Colonic mucosa (tissue), 4 donors: ENCODE data around the gene RCVRN. TPM values are rescaled to one million over a fixed set of nuclear protein-coding genes. Genes with fewer than 3 reads are reported as not detected.
"Not testable (repeated sequence)": the region's sequence is repeated elsewhere in the genome, so short reads cannot be mapped to it uniquely, and the experiment has no call there.

Experiments used
- DNase-seq: peaks from one replicate; pipeline ENCODE4 v3.0.0-alpha.2; 2020
- H3K27ac ChIP-seq: fragments of 200-600 bp; one replicate; pipeline ENCODE4 v1.8.0; 2021
- H3K27me3 ChIP-seq: fragments of 200-600 bp; one replicate; pipeline ENCODE4 v1.8.0; 2021
- H3K36me3 ChIP-seq: fragments of 200-600 bp; one replicate; pipeline ENCODE4 v1.8.0; 2021
- H3K4me1 ChIP-seq: fragments of 200-600 bp; one replicate; pipeline ENCODE4 v1.8.0; 2021; ENCODE audit warnings: mild to moderate bottlenecking
- H3K4me3 ChIP-seq: fragments of 200-600 bp; one replicate; pipeline ENCODE4 v1.8.0; 2021
- H3K9ac ChIP-seq, 2 donors: one replicate each; pipeline ENCODE4 v1.7.0; 2013; ENCODE audit warnings: control low read depth in 2 of 2, low read depth in 2 of 2, low read length in 2 of 2
- H3K9me3 ChIP-seq: fragments of 200-600 bp; one replicate; pipeline ENCODE4 v1.8.0; 2021
- intact Hi-C: fragments of 100-400 bp; cut with DNase I; formaldehyde crosslinking; loops from one replicate; pipeline ENCODE4 v1.14.1; 2022
- total RNA-seq, 2 donors: library from RNA; stranded (reverse); fragmentation: NEBNext Ultra II Directional in 1 of 2; extraction: Animal tissue kit (Norgen Biotek cat#: 25700) in 1 of 2; gene quantifications; one replicate each; pipeline ENCODE4 v1.2.1, GENCODE V29; 2021
- TF ChIP-seq, protein P1 (sequence below): fragments of 200-600 bp; IDR thresholded peaks from one replicate; pipeline ENCODE4 v1.8.0; 2022; ENCODE audit warnings: antibody characterized with exemption, mild to moderate bottlenecking
- donor health status: healthy.
- donor health status: DM: no; HTN: no; CAD: no.
- donor health status: DM: no; HTN: no; CAD: no.

RCVRN gene
- total RNA-seq, 2 donors from 2014 or later = not detected

DNA sequence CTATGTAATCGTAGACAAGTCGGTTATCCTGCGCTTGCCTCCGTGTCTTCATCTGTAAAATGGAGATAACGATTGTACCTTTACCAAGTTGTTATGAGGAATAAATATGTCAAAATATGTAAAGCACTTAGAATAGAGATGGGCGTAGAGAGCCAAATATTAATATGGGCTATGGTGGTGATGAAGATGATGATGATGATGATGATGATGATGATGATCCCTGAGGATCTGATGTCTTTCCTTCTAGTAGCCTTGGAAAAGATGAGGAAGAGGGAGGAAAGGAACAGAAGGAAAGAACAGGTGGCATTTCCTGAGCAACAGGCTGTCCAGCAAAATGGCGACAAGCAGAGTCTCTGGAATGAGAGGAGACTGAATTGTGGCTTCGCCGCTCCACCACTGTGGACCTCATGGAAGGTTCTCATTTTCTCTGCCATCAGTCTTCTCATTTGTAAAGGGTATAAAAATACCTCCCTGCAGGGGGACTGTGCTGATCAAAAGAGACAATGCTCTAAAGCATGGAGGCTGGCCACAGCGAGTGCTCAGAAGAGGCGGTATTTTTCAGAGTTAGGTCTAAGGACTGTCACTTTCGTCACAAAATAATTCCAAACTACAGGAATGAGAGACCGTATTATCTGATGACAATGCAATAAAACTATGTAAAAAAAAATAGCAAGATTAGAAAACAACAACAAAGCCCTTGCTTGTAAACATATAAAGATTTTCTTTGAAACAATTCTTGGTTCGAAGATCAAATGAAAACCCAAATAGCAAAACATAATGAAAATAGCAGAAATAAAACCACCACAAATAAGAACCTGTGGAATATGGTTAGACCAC is 17.2 kb upstream of the RCVRN start:
- Histone ChIP-seq H3K4me3 (no peak overlapping the region), H3K36me3 (no peaks in the 10 kb centered on the region), H3K4me1 (no peaks in the 10 kb centered on the region), H3K9ac (no peak overlapping the region), H3K9me3 (no peaks in the 10 kb centered on the region), H3K27me3 (no peaks in the 10 kb centered on the region), H3K27ac (no peak overlapping the region)
- no peak for DNase-seq
- TF ChIP-seq, protein P1, sequence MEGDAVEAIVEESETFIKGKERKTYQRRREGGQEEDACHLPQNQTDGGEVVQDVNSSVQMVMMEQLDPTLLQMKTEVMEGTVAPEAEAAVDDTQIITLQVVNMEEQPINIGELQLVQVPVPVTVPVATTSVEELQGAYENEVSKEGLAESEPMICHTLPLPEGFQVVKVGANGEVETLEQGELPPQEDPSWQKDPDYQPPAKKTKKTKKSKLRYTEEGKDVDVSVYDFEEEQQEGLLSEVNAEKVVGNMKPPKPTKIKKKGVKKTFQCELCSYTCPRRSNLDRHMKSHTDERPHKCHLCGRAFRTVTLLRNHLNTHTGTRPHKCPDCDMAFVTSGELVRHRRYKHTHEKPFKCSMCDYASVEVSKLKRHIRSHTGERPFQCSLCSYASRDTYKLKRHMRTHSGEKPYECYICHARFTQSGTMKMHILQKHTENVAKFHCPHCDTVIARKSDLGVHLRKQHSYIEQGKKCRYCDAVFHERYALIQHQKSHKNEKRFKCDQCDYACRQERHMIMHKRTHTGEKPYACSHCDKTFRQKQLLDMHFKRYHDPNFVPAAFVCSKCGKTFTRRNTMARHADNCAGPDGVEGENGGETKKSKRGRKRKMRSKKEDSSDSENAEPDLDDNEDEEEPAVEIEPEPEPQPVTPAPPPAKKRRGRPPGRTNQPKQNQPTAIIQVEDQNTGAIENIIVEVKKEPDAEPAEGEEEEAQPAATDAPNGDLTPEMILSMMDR = no peak
- intact Hi-C loops = loop anchor here (10.0 kb wide), 2 partner anchors 63 to 693 kb away; no protein-coding TSS in a partner anchor

DNA sequence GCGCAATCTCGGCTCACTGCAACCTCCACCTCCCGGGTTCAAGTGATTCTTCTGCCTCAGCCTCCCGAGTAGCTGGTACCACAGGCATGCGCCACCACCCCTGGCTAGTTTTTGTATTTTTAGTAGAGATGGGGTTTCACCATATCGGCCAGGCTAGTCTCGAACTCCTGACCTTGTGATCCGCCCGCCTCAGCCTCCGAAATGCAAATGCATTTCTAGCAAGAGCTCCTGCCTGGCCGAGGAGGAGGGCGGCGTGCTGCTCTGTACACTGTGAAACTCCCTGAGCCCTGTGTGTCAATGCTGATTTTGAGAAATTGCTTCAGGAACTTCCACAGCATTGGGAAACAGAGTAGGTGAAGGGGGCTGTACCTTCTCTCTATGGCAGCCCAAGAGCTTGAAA is 16.1 kb upstream of the RCVRN start:
- not testable (repeated sequence) for H3K36me3 ChIP-seq, H3K9ac ChIP-seq, H3K27me3 ChIP-seq, H3K27ac ChIP-seq, H3K9me3 ChIP-seq, H3K4me3 ChIP-seq, DNase-seq, H3K4me1 ChIP-seq
- intact Hi-C loops = loop anchor here (10.0 kb wide), 2 partner anchors 64 to 694 kb away; no protein-coding TSS in a partner anchor

DNA sequence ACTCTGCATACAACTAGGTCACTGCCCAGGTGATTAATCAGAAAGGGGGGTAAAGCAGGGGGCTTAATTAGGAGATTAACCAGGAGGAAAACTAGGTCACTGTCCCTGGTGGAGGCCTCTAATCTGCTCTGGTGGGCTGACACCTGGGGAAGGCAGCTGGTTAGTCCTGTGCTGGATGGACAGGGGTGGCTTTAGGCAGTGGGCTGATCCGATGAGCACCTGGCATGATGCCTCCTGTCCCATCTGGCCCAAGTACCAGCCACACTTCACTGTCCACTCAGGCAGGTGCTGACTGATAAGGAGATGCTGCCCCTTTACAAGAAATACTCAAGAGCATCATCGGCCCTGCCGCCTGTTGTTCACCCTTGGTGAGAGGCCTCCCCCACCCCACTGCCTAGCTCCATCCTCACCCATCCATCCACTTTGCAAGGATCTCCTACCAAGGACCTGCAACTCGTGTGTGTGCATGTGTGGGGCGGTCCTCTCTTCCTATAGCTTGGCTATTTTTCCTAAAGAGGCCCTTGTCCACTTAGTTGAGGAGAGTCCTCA is 13.8 kb upstream of the RCVRN start:
- no peak for DNase-seq
- H3K27me3 ChIP-seq = no peaks in the 10 kb centered on the region
- TF ChIP-seq, protein P1 = no peak
- no peak overlapping the region for H3K4me3 ChIP-seq
- intact Hi-C loops = no loop called here
- H3K27ac ChIP-seq = no peak overlapping the region
- no peak overlapping the region for H3K9ac ChIP-seq
- H3K36me3 ChIP-seq = no peaks in the 10 kb centered on the region
- H3K9me3 ChIP-seq = no peaks in the 10 kb centered on the region
- H3K4me1 ChIP-seq = no peaks in the 10 kb centered on the region

DNA sequence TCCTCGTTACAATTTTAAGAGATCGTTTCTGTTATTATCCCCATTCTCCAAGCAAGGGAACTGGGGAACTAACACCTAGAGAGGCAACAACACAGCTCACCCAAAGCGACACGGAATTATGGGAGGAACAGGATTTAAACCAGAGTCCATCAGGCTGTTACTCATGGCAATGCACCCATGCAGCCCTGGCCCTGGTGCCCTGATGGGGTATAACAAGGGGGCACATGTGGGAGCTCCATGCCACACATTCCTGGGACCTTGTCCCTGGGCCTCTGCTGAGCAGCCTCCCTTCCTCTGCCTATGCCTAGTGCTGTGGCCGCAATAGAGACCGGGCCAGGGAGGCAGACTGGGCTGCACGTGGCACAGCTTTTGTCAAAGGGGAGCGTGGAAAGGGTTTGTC is 13.3 kb upstream of the RCVRN start:
- H3K27ac ChIP-seq = no peak overlapping the region

DNA sequence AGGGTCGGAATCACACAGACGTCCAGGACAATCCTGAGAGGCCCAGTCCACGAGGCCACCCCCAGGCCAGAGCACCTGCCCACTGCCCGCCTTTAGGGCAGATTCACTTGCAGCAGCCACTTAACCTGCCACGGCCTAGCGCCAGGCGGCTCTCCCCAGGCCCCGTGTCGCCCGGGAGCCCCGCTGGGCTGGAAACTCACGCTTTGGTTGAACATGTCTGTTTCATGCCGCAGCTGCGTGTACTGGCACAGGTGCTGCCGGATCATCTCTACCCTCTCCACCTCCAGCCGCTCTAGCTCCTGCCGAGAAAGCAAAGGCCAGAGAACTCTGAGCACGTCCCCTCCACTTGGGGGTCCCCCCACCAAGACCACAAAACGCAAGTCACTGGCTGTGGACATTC is 12.7 kb upstream of the RCVRN start:
- Histone ChIP-seq H3K4me1 (no peaks in the 10 kb centered on the region), H3K9ac (no peak overlapping the region), H3K27ac (no peak overlapping the region), H3K9me3 (no peaks in the 10 kb centered on the region), H3K36me3 (no peaks in the 10 kb centered on the region), H3K4me3 (no peak overlapping the region), H3K27me3 (no peaks in the 10 kb centered on the region)
- DNase-seq = no peak
- intact Hi-C loops = no loop called here
- TF ChIP-seq, protein P1 = no peak

More for the DNA sequence above, 13.3 kb upstream of the RCVRN start:
- intact Hi-C loops = no loop called here
- H3K27me3 ChIP-seq = no peaks in the 10 kb centered on the region
- no peaks in the 10 kb centered on the region for H3K9me3 ChIP-seq
- H3K4me1 ChIP-seq = no peaks in the 10 kb centered on the region
- TF ChIP-seq, protein P1 = no peak
- H3K9ac ChIP-seq = no peak overlapping the region
- H3K4me3 ChIP-seq = no peak overlapping the region
- no peaks in the 10 kb centered on the region for H3K36me3 ChIP-seq
- DNase-seq = no peak

DNA sequence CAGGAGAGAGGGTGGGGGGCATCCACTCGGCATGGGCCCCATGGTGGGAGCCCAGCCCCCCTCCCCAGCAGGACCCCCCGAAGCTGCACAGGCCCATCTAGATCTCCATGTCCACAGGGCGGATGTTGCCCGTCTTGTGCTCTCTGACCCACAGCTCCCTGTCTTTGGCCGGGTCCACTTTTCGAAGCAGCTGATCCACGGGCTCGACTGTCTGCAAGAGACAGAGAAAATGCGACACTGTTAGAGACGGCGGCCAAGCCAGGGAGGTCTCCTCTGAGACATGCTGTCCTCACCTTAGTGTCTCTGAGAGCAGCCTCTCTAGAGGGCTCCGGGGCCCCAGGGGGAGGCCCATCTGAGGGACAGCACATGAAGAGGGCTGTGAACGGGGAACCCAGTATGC is 12.1 kb upstream of the RCVRN start:
- no peaks in the 10 kb centered on the region for H3K4me1 ChIP-seq
- intact Hi-C loops = no loop called here
- no peak overlapping the region for H3K4me3 ChIP-seq
- DNase-seq = no peak
- H3K27ac ChIP-seq = no peak overlapping the region
- TF ChIP-seq, protein P1 = no peak
- no peaks in the 10 kb centered on the region for H3K27me3 ChIP-seq
- no peaks in the 10 kb centered on the region for H3K9me3 ChIP-seq
- no peak overlapping the region for H3K9ac ChIP-seq
- H3K36me3 ChIP-seq = no peaks in the 10 kb centered on the region
